NCI-H446 treated with DMSO at 0.1 percent for 48 hours (cell line): ENCODE measurements around the gene PCDHGA5.
A peak's percentile ranks its signal among the peaks of the same experiment; 100 is the strongest.
"Not testable (repeated sequence)": the region's sequence is repeated elsewhere in the genome, so short reads cannot be mapped to it uniquely, and the experiment has no call there.

Experiments
- DNase-seq: peaks from one replicate; lab custom pipeline; 2025; lab: John Stamatoyannopoulos, UW

The PCDHGA5 gene

GRCh38 chr5:141387557-141388311, 23.8 kb downstream of the PCDHGA5 start, which contains the start of gene PCDHGB4:
TSS of gene PCDHGB4 (plus strand) at chr5:141387698. CDS start at chr5:141387885, 187 bp downstream.
- not testable (repeated sequence) for DNase-seq

GRCh38 chr5:141388661-141389060, 24.7 kb downstream of the PCDHGA5 start:
- no peak for DNase-seq

DNA sequence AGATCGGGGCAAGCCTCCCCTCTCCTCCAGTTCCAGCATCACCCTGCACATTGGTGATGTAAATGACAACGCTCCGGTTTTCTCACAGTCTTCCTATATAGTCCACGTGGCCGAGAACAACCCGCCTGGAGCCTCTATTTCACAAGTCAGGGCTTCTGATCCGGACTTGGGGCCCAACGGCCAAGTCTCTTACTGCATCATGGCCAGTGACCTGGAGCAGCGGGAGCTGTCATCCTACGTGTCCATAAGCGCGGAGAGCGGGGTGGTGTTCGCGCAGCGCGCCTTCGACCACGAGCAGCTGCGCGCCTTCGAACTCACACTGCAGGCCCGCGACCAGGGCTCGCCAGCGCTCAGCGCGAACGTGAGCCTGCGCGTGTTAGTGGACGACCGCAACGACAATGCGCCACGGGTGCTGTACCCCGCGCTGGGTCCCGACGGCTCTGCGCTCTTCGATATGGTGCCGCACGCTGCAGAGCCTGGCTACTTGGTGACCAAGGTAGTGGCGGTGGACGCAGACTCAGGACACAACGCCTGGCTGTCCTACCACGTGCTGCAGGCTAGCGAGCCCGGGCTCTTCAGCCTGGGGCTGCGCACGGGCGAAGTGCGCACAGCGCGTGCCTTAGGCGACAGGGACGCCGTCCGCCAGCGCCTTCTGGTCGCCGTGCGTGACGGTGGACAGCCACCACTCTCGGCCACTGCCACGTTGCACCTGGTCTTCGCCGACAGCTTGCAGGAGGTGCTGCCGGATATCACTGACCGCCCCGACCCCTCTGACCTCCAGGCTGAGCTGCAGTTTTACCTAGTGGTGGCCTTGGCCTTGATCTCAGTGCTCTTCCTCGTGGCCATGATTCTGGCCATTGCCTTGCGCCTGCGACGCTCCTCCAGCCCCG, 25.4 kb downstream of the PCDHGA5 start:
- DNase-seq: no peak

DNA sequence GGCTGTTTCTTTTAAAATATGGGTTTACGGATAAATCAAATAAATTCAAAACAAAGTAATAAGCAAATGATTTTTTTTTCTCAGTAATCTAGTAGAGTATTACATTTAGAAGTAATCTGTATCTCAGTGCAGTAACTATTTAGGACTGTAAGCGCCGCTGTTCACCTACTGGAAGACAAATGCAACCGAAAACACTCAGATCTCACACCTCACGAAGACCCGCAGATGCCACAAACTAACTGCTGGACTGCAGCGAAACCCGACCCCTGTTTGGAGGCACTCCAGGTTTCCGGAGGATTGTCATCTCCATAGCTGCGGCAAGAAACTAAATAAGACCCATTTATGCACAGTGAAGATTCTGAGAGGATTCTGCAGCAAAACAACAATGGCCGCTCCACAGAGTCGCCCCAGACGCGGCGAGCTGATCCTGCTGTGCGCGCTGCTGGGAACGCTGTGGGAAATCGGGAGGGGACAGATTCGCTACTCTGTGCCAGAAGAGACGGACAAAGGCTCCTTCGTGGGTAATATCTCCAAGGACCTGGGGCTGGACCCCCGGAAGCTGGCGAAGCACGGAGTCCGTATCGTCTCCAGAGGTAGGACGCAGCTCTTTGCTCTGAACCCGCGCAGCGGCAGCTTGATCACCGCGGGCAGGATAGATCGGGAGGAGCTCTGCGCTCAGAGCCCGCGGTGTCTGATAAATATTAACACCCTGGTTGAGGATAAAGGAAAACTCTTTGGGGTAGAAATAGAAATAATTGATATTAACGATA, 28.7 kb downstream of the PCDHGA5 start, which contains the start of gene PCDHGA8:
PCDHGA8 (plus strand) TSS at position 205 of the 770 bp plus-strand sequence; CDS start at position 386, 181 bp downstream.
- DNase-seq: no peak

GRCh38 chr5:141393267-141393666, 29.3 kb downstream of the PCDHGA5 start:
- no peak for DNase-seq

- DNase-seq: not testable (repeated sequence)
Measured at GRCh38 chr5:141394401-141395187, 30.6 kb downstream of the PCDHGA5 start.

- DNase-seq: not testable (repeated sequence)
Measured at GRCh38 chr5:141397756-141398551, 34.0 kb downstream of the PCDHGA5 start, which contains the start of gene PCDHGB5. TSS of gene PCDHGB5 (plus strand) at chr5:141397947. CDS start at chr5:141398128, 181 bp downstream.

- DNase-seq: no peak
Measured at GRCh38 chr5:141398608-141399007, 34.6 kb downstream of the PCDHGA5 start.

DNA sequence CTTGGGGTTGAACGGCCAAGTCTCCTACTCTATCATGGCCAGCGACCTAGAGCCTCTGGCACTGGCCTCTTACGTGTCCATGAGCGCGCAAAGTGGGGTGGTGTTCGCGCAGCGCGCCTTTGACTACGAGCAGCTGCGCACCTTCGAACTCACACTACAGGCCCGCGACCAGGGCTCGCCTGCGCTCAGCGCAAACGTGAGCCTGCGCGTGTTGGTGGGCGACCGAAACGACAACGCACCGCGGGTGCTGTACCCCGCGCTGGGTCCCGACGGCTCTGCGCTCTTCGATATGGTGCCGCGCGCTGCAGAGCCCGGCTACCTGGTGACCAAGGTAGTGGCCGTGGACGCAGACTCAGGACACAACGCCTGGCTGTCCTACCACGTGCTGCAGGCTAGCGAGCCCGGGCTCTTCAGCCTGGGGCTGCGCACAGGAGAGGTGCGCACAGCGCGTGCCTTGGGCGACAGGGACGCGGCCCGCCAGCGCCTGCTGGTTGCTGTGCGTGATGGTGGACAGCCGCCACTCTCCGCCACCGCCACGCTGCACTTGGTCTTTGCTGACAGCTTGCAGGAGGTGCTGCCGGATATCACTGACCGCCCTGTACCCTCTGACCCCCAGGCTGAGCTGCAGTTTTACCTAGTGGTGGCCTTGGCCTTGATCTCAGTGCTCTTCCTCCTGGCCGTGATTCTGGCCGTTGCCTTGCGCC, 35.7 kb downstream of the PCDHGA5 start:
- DNase-seq: no peak

GRCh38 chr5:141402553-141403243, 38.7 kb downstream of the PCDHGA5 start, which contains the start of gene PCDHGA9:
TSS of gene PCDHGA9 (plus strand) at chr5:141402778. CDS start at chr5:141402953, 175 bp downstream.
- DNase-seq: no peak

GRCh38 chr5:141403387-141403786, 39.4 kb downstream of the PCDHGA5 start:
- no peak for DNase-seq

DNA sequence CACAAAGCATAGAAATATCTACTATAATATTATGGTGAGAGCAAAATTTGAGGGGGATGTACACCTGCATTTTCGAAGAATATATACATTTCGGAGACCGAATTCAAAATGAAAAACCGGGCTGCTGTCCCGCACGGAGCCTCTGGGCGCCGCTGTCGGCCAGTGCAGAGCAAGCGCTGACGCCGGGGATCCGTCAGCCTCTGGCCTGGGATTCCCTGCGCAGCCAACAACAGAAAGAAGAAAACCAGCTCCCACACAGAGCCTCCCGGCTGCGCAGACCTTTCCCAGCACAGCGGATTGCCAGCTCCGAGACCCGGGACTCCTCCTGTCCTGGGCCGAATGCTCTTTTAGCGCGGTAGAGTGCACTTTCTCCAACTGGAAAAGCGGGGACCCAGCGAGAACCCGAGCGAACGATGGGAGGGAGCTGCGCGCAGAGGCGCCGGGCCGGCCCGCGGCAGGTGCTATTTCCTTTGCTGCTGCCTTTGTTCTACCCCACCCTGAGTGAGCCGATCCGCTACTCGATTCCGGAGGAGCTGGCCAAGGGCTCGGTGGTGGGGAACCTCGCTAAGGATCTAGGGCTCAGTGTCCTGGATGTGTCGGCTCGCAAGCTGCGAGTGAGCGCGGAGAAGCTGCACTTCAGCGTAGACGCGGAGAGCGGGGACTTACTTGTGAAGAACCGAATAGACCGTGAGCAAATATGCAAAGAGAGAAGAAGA, 44.0 kb downstream of the PCDHGA5 start, which contains the start of gene PCDHGB6:
PCDHGB6 (plus strand) TSS at position 232 of the 716 bp plus-strand sequence; CDS start at position 414, 182 bp downstream.
- not testable (repeated sequence) for DNase-seq

DNA sequence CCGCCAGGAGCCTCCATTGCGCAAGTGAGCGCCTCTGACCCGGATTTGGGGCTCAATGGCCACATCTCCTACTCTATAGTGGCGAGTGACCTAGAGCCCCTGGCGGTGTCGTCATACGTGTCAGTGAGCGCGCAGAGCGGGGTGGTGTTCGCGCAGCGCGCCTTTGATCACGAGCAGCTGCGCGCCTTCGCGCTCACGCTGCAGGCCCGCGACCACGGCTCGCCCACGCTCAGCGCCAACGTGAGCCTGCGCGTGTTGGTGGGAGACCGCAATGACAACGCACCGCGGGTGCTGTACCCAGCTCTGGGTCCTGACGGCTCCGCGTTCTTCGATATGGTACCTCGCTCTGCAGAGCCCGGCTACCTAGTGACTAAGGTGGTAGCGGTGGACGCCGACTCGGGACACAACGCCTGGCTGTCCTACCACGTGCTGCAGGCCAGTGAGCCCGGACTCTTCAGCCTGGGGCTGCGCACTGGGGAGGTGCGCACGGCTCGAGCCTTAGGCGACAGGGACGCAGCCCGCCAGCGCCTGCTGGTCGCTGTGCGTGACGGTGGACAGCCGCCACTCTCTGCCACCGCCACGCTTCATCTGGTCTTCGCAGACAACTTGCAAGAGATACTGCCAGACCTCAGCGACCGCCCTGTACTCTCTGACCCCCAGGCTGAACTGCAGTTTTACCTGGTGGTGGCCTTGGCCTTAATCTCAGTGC, 45.8 kb downstream of the PCDHGA5 start:
- no peak for DNase-seq

DNA sequence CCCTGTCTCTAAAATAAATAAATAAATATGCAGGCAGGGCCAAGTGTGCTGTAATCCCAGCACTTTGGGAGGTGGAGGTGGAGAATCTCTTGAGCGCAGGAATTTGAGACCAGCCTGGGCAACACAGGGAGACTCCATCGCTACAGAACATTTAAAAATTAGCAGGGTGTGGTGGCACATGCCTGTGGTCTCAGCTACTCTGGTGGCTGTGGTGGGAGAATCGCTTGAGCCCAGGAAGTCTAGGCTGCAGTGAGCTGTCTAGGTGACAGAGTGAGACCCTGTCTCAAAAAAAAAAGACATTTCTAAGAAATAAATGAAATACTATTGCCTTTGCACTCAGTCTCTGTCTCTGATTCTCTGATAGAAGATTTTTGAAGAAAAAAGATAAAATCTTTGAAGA, 47.6 kb downstream of the PCDHGA5 start:
- no peak for DNase-seq

DNA sequence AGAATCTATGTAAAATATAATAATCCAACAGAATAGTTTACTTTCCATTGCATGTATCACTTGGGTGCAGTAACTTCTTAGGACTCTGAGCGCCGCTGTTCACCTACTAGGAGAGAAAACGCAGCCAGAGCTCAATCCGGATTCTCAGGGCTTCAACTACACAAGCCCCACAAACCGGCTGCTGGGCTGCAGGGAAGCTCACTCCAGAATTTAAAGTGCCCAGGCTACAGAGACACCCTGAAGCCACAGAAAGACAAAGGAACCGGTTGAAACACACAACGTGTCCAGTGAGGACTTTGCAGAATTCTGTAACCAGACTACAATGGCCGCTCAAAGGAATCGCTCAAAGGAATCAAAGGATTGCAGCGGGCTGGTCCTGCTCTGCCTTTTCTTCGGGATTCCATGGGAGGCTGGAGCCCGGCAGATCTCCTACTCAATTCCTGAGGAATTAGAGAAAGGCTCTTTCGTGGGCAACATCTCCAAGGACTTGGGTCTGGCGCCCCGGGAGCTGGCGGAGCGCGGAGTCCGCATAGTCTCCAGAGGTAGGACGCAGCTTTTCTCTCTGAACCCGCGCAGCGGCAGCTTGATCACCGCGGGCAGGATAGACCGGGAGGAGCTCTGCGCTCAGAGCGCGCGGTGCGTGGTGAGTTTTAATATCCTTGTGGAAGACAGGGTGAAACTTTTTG, 49.0 kb downstream of the PCDHGA5 start, which contains the start of gene PCDHGA10:
PCDHGA10 (plus strand) TSS at position 134 of the 686 bp plus-strand sequence; CDS start at position 323, 189 bp downstream.
- DNase-seq: peak; percentile 2

DNA sequence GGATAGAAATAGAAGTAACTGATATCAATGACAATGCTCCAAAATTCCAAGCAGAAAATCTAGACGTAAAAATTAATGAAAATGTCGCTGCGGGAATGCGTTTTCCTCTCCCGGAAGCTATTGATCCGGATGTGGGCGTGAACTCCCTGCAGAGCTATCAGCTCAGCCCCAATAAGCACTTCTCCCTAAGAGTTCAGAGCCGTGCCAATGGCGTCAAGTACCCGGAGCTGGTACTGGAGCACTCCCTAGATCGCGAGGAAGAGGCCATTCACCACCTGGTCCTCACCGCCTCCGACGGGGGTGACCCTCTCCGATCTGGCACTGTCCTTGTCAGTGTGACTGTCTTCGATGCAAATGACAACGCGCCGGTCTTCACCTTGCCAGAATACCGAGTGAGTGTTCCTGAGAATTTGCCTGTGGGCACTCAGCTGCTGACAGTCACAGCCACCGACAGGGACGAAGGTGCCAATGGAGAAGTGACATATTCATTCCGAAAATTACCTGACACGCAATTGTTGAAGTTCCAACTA, 49.6 kb downstream of the PCDHGA5 start:
- DNase-seq: no peak
